Body of pancreas (tissue), 4 donors: ENCODE measurements around the gene HCN3. TPM values are rescaled to one million over a fixed set of nuclear protein-coding genes. Genes with fewer than 3 reads are reported as not detected.

Experiments
- ATAC-seq: fragments of 150-250 bp; one replicate; pipeline ENCODE4 v1.9.1; 2016
- DNase-seq, 4 donors: peaks; one replicate each; pipeline ENCODE4 v3.0.0-alpha.2; 2019
- H3K27ac ChIP-seq, 4 donors: fragments of 200-600 bp; sonication (generic); 1 replicate in 3 of 4; 2 replicates in 1 of 4; pipeline versions ENCODE4 v1.5.1 to v1.6.1; 2016 to 2019; ENCODE audit warnings: mild to moderate bottlenecking in 1 of 4, mixed read lengths in 1 of 4, moderate library complexity in 1 of 4
- H3K27me3 ChIP-seq, 2 donors: fragments of 200-600 bp; sonication (generic); one replicate each; pipeline ENCODE4 v1.6.0; 2016; ENCODE audit warnings: mild to moderate bottlenecking in 1 of 2
- H3K36me3 ChIP-seq, 2 donors: fragments of 200-600 bp; sonication (generic); replicated peaks in 1 of 2; 2 replicates each; pipeline ENCODE4 v1.5.1; 2016; ENCODE audit warnings: low read depth in 2 of 2; ENCODE audit not compliant: insufficient read depth in 1 of 2
- H3K4me1 ChIP-seq: fragments of 200-600 bp; sonication (generic); one replicate; pipeline ENCODE4 v1.6.0; 2016
- H3K4me3 ChIP-seq, 2 donors: fragments of 200-600 bp; sonication (generic); 1 replicate in 1 of 2; 2 replicates in 1 of 2; pipeline ENCODE4 v1.5.1; 2016 to 2019
- H3K9me3 ChIP-seq, 3 donors: fragments of 200-600 bp; sonication (generic); 1 replicate in 2 of 3; 2 replicates in 1 of 3; pipeline ENCODE4 v1.5.1; 2016
- CTCF ChIP-seq, 7 experiments: fragments of 450-650 bp in 4 of 7; fragments of 200-600 bp in 3 of 7; sonication (generic) in 3 of 7; IDR thresholded peaks; one replicate each; pipeline ENCODE4 v1.5.1; 2016 to 2019; ENCODE audit warnings: antibody characterized with exemption in 7 of 7
- POLR2A ChIP-seq, 3 donors: fragments of 450-650 bp; IDR thresholded peaks; one replicate each; pipeline ENCODE4 v1.6.1; 2016; ENCODE audit warnings: antibody characterized with exemption in 3 of 3, mild to moderate bottlenecking in 2 of 3
- WGBS, 2 donors: methylation state at CpG; one replicate each; pipeline ENCODE4 v1.1.5; 2017; 5-methylcytosine and 5-hydroxymethylcytosine counted together
- intact Hi-C: fragments of 100-400 bp; cut with DNase I; formaldehyde crosslinking; loops from one replicate; pipeline ENCODE4 v1.15.1; 2023
- total RNA-seq, 2 donors: library from RNA; depleted of rRNA; stranded (reverse); fragments of >200 nt; gene quantifications; one replicate each; pipeline ENCODE4 v1.1.0, GENCODE V29; 2016

Gene HCN3
- total RNA-seq, 2 donors from 2014 or later, result 1.3 to 2.9 TPM

GRCh38 chr1:155251566-155251965 is 25.7 kb upstream of the HCN3 start:
- no peak for DNase-seq
- intact Hi-C loops, result loop anchor here (5.0 to 10.0 kb wide), 2 partner anchors 71 to 343 kb away; partner anchors contain the start of gene RUSC1

GRCh38 chr1:155253208-155253607 is 24.1 kb upstream of the HCN3 start:
- Histone ChIP-seq H3K9me3 (no peaks in the 10 kb centered on the region), H3K4me3 (no peak overlapping the region), H3K27me3 (no peaks in the 10 kb centered on the region), H3K27ac (no peak overlapping the region), H3K36me3 (peaks cover 0 to 4% of the 10 kb centered on the region in 2 donors), H3K4me1 (peaks cover 35% of the 10 kb centered on the region)
- intact Hi-C loops, result loop anchor here (5.0 to 10.0 kb wide), 2 partner anchors 69 to 342 kb away; partner anchors contain the start of gene RUSC1
- TF ChIP-seq CTCF (IDR thresholded peaks at IDR 0.05), result no peak
- TF ChIP-seq POLR2A (IDR thresholded peaks at IDR 0.05), result no peak
- DNase-seq, result no peak
- no peak for ATAC-seq
- WGBS, 2 donors, result 81 to 87% methylated on average over 5 of the region's 5 CpGs

More at GRCh38 chr1:155251566-155251965, 25.7 kb upstream of the HCN3 start:
- H3K27ac ChIP-seq, result peak overlapping the region in 1 of 4 donors; percentile 30
- no peak for ATAC-seq
- no peaks in the 10 kb centered on the region for H3K27me3 ChIP-seq
- H3K4me3 ChIP-seq, result no peak overlapping the region
- no peak for TF ChIP-seq CTCF (IDR thresholded peaks at IDR 0.05)
- TF ChIP-seq POLR2A (IDR thresholded peaks at IDR 0.05), result no peak
- WGBS, 2 donors, result 79 to 81% methylated on average over 7 of the region's 7 CpGs
- peaks cover 35% of the 10 kb centered on the region for H3K4me1 ChIP-seq
- no peaks in the 10 kb centered on the region for H3K36me3 ChIP-seq
- H3K9me3 ChIP-seq, result no peaks in the 10 kb centered on the region

- Histone ChIP-seq H3K27me3 (no peaks in the 10 kb centered on the region), H3K9me3 (no peaks in the 10 kb centered on the region), H3K36me3 (peaks cover 0 to 4% of the 10 kb centered on the region in 2 donors), H3K27ac (no peak overlapping the region), H3K4me1 (peaks cover 35% of the 10 kb centered on the region), H3K4me3 (no peak overlapping the region)
- DNase-seq, result no peak
- no peak for TF ChIP-seq POLR2A (IDR thresholded peaks at IDR 0.05)
- no peak for TF ChIP-seq CTCF (IDR thresholded peaks at IDR 0.05)
- 71 to 76% methylated on average over 2 to 5 of the region's 5 CpGs for WGBS, 2 donors
- intact Hi-C loops, result loop anchor here (5.0 to 10.0 kb wide), 2 partner anchors 69 to 341 kb away; partner anchors contain the start of gene RUSC1
- no peak for ATAC-seq
Observed at GRCh38 chr1:155253797-155254196, 23.5 kb upstream of the HCN3 start.

- ATAC-seq, result no peak
- TF ChIP-seq CTCF (IDR thresholded peaks at IDR 0.05) (no peak), POLR2A (IDR thresholded peaks at IDR 0.05) (no peak)
- WGBS, 2 donors, result 59% methylated on average over 12 of the region's 12 CpGs
- DNase-seq, result no peak
- Histone ChIP-seq H3K36me3 (peaks cover 0 to 4% of the 10 kb centered on the region in 2 donors), H3K27me3 (no peaks in the 10 kb centered on the region), H3K27ac (peak overlapping the region in 1 of 4 donors; percentile 87), H3K4me1 (peaks cover 35% of the 10 kb centered on the region), H3K9me3 (no peaks in the 10 kb centered on the region), H3K4me3 (peak overlapping the region in 1 of 2 donors; percentile 92)
- intact Hi-C loops, result loop anchor here (5.0 to 10.0 kb wide), 2 partner anchors 68 to 341 kb away; partner anchors contain the start of gene RUSC1
Observed at GRCh38 chr1:155254228-155254713, 23.0 kb upstream of the HCN3 start.
